HG03039 (cell line): ENCODE measurements around the gene AGFG1.
"Not testable (repeated sequence)": the region's sequence is repeated elsewhere in the genome, so short reads cannot be mapped to it uniquely, and the experiment has no call there.

Source experiments
- ATAC-seq: cut with Tn5 transposase; IDR thresholded peaks from one replicate; pipeline ENCODE4 v1.9.1; 2021; ENCODE audit warnings: mild to moderate bottlenecking, moderate library complexity; ENCODE audit not compliant: unreplicated experiment

AGFG1 gene

GRCh38 chr2:227534714-227535113 lies 62.8 kb downstream of the AGFG1 start:
- peak; percentile 88 for ATAC-seq

- no peak for ATAC-seq
Measured at GRCh38 chr2:227536445-227536844, 64.5 kb downstream of the AGFG1 start.

GRCh38 chr2:227539465-227539956 lies 67.6 kb downstream of the AGFG1 start:
- no peak for ATAC-seq

- not testable (repeated sequence) for ATAC-seq
Measured at GRCh38 chr2:227540352-227540751, 68.4 kb downstream of the AGFG1 start.

DNA sequence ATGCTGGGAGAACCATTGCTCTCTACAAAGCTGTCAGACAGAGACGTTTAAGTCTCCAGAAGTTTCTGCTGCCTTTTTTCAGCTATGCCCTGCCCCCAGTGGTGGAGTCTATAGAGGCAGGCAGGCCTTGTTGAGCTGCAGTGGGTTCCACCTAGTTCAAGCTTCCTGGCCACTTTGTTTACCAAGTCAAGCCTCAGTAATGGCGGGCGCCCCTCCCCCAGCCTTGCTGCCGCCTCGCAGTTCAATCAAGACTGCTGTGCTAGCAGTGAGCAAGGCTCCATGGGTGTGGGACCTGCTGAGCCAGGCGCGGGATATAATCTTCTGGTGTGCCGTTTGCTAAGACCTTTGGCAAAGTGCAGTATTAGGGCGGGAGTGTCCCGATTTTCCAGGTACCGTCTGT lies 74.0 kb downstream of the AGFG1 start:
- ATAC-seq = no peak

DNA sequence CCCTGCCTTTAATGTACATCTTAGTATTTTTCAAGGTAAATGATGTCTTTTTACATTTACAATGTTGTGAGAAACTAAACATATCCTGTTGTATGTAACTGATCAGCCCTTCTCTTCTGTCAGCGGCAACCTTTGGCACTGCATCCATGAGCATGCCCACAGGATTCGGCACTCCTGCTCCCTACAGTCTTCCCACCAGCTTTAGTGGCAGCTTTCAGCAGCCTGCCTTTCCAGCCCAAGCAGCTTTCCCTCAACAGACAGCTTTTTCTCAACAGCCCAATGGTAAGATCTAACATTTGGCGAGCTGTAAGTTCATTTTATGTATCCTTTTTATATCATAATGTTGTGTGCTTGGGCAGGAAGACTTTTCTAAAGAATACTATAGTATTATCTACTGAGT lies 79.9 kb downstream of the AGFG1 start:
- no peak for ATAC-seq

DNA sequence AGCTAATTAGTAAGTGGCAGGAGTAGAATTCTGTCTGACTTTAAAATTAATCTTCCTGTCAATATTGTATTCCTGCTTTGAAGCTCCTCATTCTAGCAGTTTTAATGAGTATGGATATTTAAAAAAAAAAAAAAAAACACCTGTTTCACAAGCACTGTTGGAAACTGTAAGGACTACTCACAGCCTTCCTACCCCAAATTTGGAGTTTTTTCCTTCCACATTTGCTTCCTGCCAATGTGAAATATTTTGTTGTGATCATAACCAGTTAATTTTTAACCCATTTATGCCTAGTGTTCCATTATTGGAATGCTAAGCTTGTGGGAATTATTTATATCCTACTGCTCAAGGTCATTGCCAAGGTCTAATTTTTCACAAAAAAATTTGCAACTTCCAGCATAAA lies 90.6 kb downstream of the AGFG1 start:
- no peak for ATAC-seq

DNA sequence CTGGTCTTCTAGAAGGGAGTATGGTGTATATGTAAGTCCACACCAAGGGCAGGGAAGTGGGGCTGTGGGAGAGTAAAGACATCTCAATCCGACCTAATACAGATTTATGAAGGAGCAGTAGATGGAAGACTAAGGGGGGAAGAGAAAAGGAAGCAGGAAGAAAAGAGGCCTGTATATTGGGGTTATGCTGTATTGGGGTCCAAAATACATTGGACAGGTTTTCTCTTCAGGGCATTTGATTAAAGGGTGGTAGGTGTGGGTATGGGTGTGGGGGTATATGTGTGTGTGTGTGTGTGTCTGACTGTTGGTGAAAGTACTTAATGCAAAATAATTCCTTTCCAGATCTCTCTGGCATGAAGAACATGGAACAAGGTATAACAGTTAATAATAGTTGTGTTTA lies 93.1 kb downstream of the AGFG1 start:
- no peak for ATAC-seq

- ATAC-seq = no peak
Measured at GRCh38 chr2:227566012-227566411, 94.1 kb downstream of the AGFG1 start.

GRCh38 chr2:227568852-227569169 lies 96.9 kb downstream of the AGFG1 start:
- no peak for ATAC-seq

DNA sequence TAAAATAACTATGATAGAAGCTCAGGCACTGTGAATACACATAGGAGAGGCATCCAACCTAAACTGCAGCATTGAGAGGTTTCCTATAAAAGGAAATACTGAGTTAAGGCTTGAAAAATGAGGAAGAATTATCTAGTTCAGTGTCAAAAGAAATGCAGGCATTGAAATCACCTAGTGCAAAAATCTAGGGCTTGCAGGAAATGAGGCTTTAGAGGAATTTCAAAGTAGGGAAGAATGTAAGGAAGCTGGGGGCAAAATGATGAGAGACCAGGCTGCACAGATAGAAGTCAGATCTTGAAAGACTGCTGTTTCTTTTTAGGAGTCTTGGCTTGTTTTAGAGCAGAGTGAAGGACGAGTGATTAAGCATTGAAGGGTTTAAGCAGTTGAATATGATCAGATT lies 98.7 kb downstream of the AGFG1 start:
- ATAC-seq = no peak

GRCh38 chr2:227576110-227576509 lies 104.2 kb downstream of the AGFG1 start:
- ATAC-seq = no peak

- ATAC-seq = no peak
Measured at GRCh38 chr2:227576812-227577211, 104.9 kb downstream of the AGFG1 start.

- no peak for ATAC-seq
Measured at GRCh38 chr2:227577555-227577954, 105.6 kb downstream of the AGFG1 start.

- ATAC-seq = no peak
Measured at GRCh38 chr2:227578642-227579041, 106.7 kb downstream of the AGFG1 start.

DNA sequence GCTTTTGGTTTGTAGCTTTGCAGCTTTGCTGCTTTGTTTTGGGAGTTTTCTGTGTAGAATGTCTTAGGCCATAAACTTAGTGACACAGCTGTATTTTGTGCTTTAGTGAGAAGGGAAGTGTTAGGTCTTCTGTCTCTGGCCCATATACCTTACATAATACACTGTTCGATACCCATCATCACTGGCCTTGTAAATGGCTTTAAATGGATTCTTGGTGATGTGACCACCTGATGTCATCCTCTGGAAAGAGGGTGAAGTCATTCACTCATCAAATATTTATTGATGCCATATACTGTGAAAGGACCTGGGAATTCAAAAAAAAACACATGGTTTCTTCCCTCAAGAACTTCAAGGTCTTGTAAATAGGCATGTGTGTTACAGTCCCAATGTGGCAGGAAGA lies 107.8 kb downstream of the AGFG1 start:
- ATAC-seq = no peak

DNA sequence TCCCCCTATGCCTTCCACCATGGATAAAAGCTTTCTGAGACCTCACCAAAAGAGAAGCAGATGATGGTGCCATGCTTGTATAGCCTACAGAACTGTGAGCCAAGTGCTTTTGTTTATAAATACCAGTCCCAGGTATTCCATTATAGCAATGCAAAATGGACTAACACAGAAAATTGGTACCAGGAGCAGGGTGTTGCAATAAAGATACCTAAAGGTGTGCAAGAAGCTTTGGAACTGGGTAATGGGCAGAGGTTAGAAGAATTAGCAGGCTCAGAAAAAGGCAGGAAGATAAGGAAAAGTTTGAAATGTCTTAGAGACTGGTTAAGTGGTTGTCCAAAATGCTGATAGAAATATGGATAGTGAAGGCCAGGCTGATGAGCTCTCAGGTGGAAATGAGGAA lies 110.4 kb downstream of the AGFG1 start:
- ATAC-seq = no peak

DNA sequence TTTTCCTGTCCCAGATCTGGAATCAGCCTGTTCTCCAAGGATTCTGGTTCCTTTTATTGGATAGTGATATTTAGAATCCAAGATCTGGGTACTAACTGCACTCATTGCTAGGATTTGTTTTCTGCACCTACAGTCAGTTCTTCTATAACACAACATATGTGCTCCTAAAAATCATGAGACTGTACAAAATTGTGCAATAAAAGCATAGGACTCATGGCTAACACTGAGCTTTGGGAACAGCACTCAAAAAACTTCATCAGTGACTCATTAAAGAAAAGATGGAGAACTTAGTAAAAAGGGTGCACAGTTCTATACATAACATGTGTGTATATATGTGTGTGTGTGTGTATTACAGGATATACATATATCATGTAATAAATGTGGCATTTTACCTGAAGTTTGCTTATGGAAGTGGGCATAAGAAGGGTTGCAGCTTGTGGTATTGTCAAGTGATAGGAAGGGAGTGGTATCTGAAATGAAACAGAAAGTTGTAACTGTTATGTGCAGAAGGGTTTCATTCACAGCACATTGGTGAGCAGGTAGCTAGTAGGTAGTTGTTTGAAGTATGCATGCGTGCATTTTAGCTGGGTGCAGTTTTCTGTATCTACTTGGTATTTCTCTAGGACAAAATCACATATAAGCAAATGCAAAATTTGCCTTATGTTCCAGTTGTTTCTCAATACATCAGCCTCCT lies 120.9 kb downstream of the AGFG1 start:
- no peak for ATAC-seq

- no peak for ATAC-seq
Measured at GRCh38 chr2:227595797-227596196, 123.8 kb downstream of the AGFG1 start.

DNA sequence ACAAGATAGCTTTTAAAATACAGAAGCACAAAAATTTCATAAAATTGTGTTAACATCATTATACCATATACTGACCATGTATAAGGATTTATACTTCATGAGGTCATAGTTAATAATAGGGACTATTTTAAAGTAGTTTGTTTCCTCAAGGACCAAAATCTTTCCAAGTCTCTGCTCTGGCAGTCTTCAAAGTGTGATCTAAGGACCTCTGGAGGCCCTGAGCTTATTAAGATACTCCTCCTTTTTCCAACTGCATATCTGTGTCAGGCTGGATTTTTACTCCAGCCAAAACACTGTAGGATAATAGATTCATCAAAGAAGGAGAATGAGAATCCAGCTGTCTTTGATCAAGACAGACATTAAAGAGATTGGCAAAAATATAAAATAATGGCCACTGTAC lies 125.1 kb downstream of the AGFG1 start:
- no peak for ATAC-seq

- ATAC-seq = no peak
Measured at GRCh38 chr2:227597998-227598397, 126.0 kb downstream of the AGFG1 start.

GRCh38 chr2:227598835-227599503 lies 127.0 kb downstream of the AGFG1 start, which contains the start of gene SCYGR2:
SCYGR2 (plus strand) TSS chr2:227598893; CDS start chr2:227598893, 0 bp downstream.
- ATAC-seq = not testable (repeated sequence)

DNA sequence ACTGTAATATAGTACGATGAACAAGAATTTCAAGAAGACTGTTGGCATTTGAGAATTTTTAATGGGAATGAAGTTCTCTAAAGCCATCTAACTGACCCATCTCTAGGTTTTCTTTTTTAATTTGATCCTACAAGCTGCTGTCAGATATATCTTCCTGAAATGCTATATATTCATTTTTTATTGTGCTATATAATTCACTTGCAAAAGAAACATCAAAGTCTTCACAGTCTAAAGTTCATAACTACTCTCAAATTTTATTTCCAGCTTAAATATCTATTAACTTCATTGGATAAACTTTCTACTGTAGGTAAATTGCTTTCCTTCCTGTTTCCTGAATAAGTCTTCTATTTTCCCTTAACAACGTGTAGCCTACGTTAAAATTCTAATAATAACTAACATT lies 130.4 kb downstream of the AGFG1 start:
- ATAC-seq = no peak
